ENCODE results near the gene OR2S2.

OR2S2 gene

DNA sequence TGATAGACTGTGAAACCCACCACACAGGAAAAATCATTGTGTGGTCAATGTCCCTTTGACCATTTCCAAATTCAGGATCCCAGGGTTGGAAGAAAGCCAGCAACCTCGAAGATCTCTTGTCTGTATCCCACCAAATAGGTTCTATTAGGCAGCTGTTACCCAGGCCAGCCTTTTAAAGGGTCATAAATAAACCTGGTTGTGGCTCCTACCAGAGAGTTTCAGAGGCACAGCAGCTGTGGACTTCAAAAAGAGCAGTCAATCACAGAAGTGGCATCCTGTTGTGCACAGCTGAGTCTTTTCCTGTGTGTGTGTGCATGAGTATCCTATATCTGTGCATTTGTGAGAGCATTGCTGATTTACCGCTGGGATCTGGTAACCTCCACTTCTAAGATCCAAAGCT is 23.7 kb upstream of the OR2S2 start:
- TF ChIP-seq CTCF (IDR thresholded peaks at IDR 0.05; ENCODE audit: low read depth, low read length) = no peak
- no peaks in the 10 kb centered on the region for H3K36me3 ChIP-seq
- no peak overlapping the region for H3K27ac ChIP-seq
- no peak for DNase-seq
- no peaks in the 10 kb centered on the region for H3K27me3 ChIP-seq (ENCODE audit: insufficient read depth, low read depth, severe bottlenecking)
- no peaks in the 10 kb centered on the region for H3K9me3 ChIP-seq (ENCODE audit: severe bottlenecking)
- no peak overlapping the region for H3K4me3 ChIP-seq (ENCODE audit: low read depth, low read length)

GRCh38 chr9:35980289-35981011 is 22.5 kb upstream of the OR2S2 start:
- Histone ChIP-seq H3K27me3 (ENCODE audit: insufficient read depth, low read depth, severe bottlenecking) (no peaks in the 10 kb centered on the region), H3K36me3 (no peaks in the 10 kb centered on the region), H3K27ac (no peak overlapping the region), H3K9me3 (ENCODE audit: severe bottlenecking) (no peaks in the 10 kb centered on the region), H3K4me3 (ENCODE audit: low read depth, low read length) (no peak overlapping the region)
- no peak for TF ChIP-seq CTCF (IDR thresholded peaks at IDR 0.05; ENCODE audit: low read depth, low read length)
- DNase-seq = no peak

- no peak for DNase-seq
- Histone ChIP-seq H3K27me3 (ENCODE audit: insufficient read depth, low read depth, severe bottlenecking) (no peaks in the 10 kb centered on the region), H3K4me3 (ENCODE audit: low read depth, low read length) (no peak overlapping the region), H3K27ac (no peak overlapping the region), H3K36me3 (no peaks in the 10 kb centered on the region), H3K9me3 (ENCODE audit: severe bottlenecking) (peaks cover 4% of the 10 kb centered on the region)
- TF ChIP-seq CTCF (IDR thresholded peaks at IDR 0.05; ENCODE audit: low read depth, low read length) = no peak
Measured at GRCh38 chr9:35978792-35979191, 20.8 kb upstream of the OR2S2 start.

GRCh38 chr9:35976726-35977125 is 18.8 kb upstream of the OR2S2 start:
- H3K9me3 ChIP-seq (ENCODE audit: severe bottlenecking) = peaks cover 4% of the 10 kb centered on the region
- no peaks in the 10 kb centered on the region for H3K27me3 ChIP-seq (ENCODE audit: insufficient read depth, low read depth, severe bottlenecking)
- no peak overlapping the region for H3K27ac ChIP-seq
- H3K36me3 ChIP-seq = no peaks in the 10 kb centered on the region
- DNase-seq = no peak
- no peak overlapping the region for H3K4me3 ChIP-seq (ENCODE audit: low read depth, low read length)
- no peak for TF ChIP-seq CTCF (IDR thresholded peaks at IDR 0.05; ENCODE audit: low read depth, low read length)

GRCh38 chr9:35974800-35975199 is 16.8 kb upstream of the OR2S2 start:
- no peak for DNase-seq
- Histone ChIP-seq H3K27ac (no peak overlapping the region), H3K36me3 (no peaks in the 10 kb centered on the region), H3K27me3 (ENCODE audit: insufficient read depth, low read depth, severe bottlenecking) (no peaks in the 10 kb centered on the region), H3K9me3 (ENCODE audit: severe bottlenecking) (peaks cover 4% of the 10 kb centered on the region), H3K4me3 (ENCODE audit: low read depth, low read length) (no peak overlapping the region)
- TF ChIP-seq CTCF (IDR thresholded peaks at IDR 0.05; ENCODE audit: low read depth, low read length) = no peak

DNA sequence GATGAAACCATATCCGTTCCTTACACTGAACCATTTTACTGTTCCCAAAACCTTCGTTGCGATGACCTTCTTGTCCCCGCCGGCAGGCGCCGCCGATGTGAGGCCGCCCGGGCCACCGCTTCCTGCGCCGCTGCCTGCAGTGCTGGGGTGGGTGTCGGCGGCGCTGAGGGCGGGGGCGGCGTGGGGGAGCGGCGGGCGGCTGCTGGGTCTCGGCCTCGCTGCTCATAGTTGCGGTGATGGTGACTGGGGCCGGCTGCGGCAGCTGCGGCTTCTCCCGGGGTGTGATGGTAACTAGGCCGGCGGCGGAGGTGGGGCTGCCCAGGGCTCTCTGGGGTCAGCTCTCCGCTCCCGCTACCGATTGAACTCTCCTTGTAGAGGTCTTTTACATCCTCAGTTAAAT is 14.1 kb upstream of the OR2S2 start:
- H3K27me3 ChIP-seq (ENCODE audit: insufficient read depth, low read depth, severe bottlenecking) = no peaks in the 10 kb centered on the region
- no peak for DNase-seq
- no peak for TF ChIP-seq CTCF (IDR thresholded peaks at IDR 0.05; ENCODE audit: low read depth, low read length)
- H3K4me3 ChIP-seq (ENCODE audit: low read depth, low read length) = no peak overlapping the region
- peaks cover 4% of the 10 kb centered on the region for H3K9me3 ChIP-seq (ENCODE audit: severe bottlenecking)
- no peak overlapping the region for H3K27ac ChIP-seq
- H3K36me3 ChIP-seq = no peaks in the 10 kb centered on the region

Measured in WERI-Rb-1 (cell line).